ENCODE data around the gene RBM15B. TPM values are rescaled to one million over a fixed set of nuclear protein-coding genes. Genes with fewer than 3 reads are reported as not detected.

The RBM15B gene
- total RNA-seq, 2 experiments from 2014 or later: 34.2 to 37.4 TPM

DNA sequence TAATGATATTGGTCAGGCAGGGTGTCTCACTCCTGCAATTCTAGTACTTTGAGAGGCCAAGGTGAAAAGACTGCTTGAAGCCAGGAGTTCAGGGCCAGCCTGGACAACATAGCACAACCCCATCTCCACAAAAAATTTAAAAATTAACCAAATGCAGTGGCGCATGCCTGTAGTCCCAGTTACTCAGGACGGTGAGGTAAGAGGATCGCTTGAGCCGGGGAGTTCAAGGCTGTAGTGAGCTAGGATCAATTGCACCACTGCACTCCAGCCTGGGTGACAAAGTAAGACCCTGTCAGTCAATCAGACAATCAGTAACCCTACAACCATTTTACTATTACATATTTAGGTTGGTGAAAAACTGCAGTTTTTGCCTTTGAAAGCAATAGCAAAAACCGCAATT lies 43.0 kb downstream of the RBM15B start:
- Histone ChIP-seq H4K20me1 (ENCODE audit: insufficient read depth, low read length) (0 out of 2 replicates have a peak, but pooled peaks cover 3% of the 10 kb centered on the region), H2AFZ (ENCODE audit: low read length) (no peak overlapping the region), H3K79me2 (ENCODE audit: insufficient read depth, low read depth, low read length) (no peaks in the 10 kb centered on the region; the same call in 1 of the 2 replicates), H3K4me3 (ENCODE audit: low read depth, low read length, poor library complexity, severe bottlenecking) (no peak overlapping the region), H3K27ac (ENCODE audit: low read depth, low read length, poor library complexity, severe bottlenecking) (no peak overlapping the region), H3K9me2 (ENCODE audit: insufficient read depth, low read length) (no peaks in the 10 kb centered on the region), H3K4me2 (ENCODE audit: low read length) (no peak overlapping the region), H3K4me1 (ENCODE audit: insufficient read depth, low read length, poor library complexity, severe bottlenecking) (no peaks in the 10 kb centered on the region), H3K9me3 (ENCODE audit: low read length) (no peaks in the 10 kb centered on the region), H3K36me3 (ENCODE audit: insufficient read depth, low read length) (peaks cover 100% of the 10 kb centered on the region)
- intact Hi-C loops (cut with micrococcal nuclease; ENCODE audit: unreplicated experiment): no loop called here
- POLR2A ChIA-PET: interaction anchor here (1.0 kb wide), 1 partner anchor 669 kb away, joined by 3 read pairs; no protein-coding TSS in a partner anchor
- no peak for DNase-seq (ENCODE audit: low spot score)
- TF ChIP-seq, protein P1, sequence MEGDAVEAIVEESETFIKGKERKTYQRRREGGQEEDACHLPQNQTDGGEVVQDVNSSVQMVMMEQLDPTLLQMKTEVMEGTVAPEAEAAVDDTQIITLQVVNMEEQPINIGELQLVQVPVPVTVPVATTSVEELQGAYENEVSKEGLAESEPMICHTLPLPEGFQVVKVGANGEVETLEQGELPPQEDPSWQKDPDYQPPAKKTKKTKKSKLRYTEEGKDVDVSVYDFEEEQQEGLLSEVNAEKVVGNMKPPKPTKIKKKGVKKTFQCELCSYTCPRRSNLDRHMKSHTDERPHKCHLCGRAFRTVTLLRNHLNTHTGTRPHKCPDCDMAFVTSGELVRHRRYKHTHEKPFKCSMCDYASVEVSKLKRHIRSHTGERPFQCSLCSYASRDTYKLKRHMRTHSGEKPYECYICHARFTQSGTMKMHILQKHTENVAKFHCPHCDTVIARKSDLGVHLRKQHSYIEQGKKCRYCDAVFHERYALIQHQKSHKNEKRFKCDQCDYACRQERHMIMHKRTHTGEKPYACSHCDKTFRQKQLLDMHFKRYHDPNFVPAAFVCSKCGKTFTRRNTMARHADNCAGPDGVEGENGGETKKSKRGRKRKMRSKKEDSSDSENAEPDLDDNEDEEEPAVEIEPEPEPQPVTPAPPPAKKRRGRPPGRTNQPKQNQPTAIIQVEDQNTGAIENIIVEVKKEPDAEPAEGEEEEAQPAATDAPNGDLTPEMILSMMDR (conservative IDR thresholded peaks at IDR 0.05; ENCODE audit: low read length): no peak
- TF ChIP-seq EZH2phosphoT487 (IDR thresholded peaks at IDR 0.05; ENCODE audit: borderline replicate concordance, low read depth, low read length): no peak
- CTCF ChIA-PET (ENCODE audit: unreplicated experiment): no interaction called here
- no TSS peak for BruUV-seq (replicated peaks)

- H3K9me3 ChIP-seq (ENCODE audit: low read length): no peaks in the 10 kb centered on the region
- no peaks in the 10 kb centered on the region; the same call in 1 of the 2 replicates for H3K79me2 ChIP-seq (ENCODE audit: insufficient read depth, low read depth, low read length)
- H3K9me2 ChIP-seq (ENCODE audit: insufficient read depth, low read length): no peaks in the 10 kb centered on the region
- no peak overlapping the region for H3K27ac ChIP-seq (ENCODE audit: low read depth, low read length, poor library complexity, severe bottlenecking)
- no peak overlapping the region for H2AFZ ChIP-seq (ENCODE audit: low read length)
- TF ChIP-seq EZH2phosphoT487 (IDR thresholded peaks at IDR 0.05; ENCODE audit: borderline replicate concordance, low read depth, low read length): no peak
- TF ChIP-seq, protein P1 (conservative IDR thresholded peaks at IDR 0.05; ENCODE audit: low read length): peak; percentile 88
- ChIA-PET CTCF (ENCODE audit: unreplicated experiment) (no interaction called here), POLR2A (interaction anchor here (1.0 kb wide), 1 partner anchor 670 kb away, joined by 3 read pairs; no protein-coding TSS in a partner anchor)
- H3K4me2 ChIP-seq (ENCODE audit: low read length): no peak overlapping the region
- intact Hi-C loops (cut with micrococcal nuclease; ENCODE audit: unreplicated experiment): no loop called here
- BruUV-seq (replicated peaks): TSS peak; percentile 26
- peak; percentile 61 for DNase-seq (ENCODE audit: low spot score)
- no peaks in the 10 kb centered on the region for H3K4me1 ChIP-seq (ENCODE audit: insufficient read depth, low read length, poor library complexity, severe bottlenecking)
- 0 out of 2 replicates have a peak, but pooled peaks cover 3% of the 10 kb centered on the region for H4K20me1 ChIP-seq (ENCODE audit: insufficient read depth, low read length)
- peaks cover 100% of the 10 kb centered on the region for H3K36me3 ChIP-seq (ENCODE audit: insufficient read depth, low read length)
- H3K4me3 ChIP-seq (ENCODE audit: low read depth, low read length, poor library complexity, severe bottlenecking): no peak overlapping the region
Observed at GRCh38 chr3:51434746-51435327, 43.8 kb downstream of the RBM15B start.

- no peak overlapping the region for H2AFZ ChIP-seq (ENCODE audit: low read length)
- no peak overlapping the region for H3K27ac ChIP-seq (ENCODE audit: low read depth, low read length, poor library complexity, severe bottlenecking)
- H3K79me2 ChIP-seq (ENCODE audit: insufficient read depth, low read depth, low read length): no peaks in the 10 kb centered on the region; the same call in 1 of the 2 replicates
- no peaks in the 10 kb centered on the region for H3K9me3 ChIP-seq (ENCODE audit: low read length)
- peaks cover 100% of the 10 kb centered on the region for H3K36me3 ChIP-seq (ENCODE audit: insufficient read depth, low read length)
- no peaks in the 10 kb centered on the region for H3K4me1 ChIP-seq (ENCODE audit: insufficient read depth, low read length, poor library complexity, severe bottlenecking)
- H3K9me2 ChIP-seq (ENCODE audit: insufficient read depth, low read length): no peaks in the 10 kb centered on the region
- ChIA-PET POLR2A (interaction anchor here (0.7 kb wide), 2 partner anchors 18 to 1083 kb away, joined by 5 read pairs; no protein-coding TSS in a partner anchor), CTCF (ENCODE audit: unreplicated experiment) (no interaction called here)
- TF ChIP-seq, protein P1 (conservative IDR thresholded peaks at IDR 0.05; ENCODE audit: low read length): no peak
- TF ChIP-seq EZH2phosphoT487 (IDR thresholded peaks at IDR 0.05; ENCODE audit: borderline replicate concordance, low read depth, low read length): no peak
- no peak overlapping the region for H3K4me2 ChIP-seq (ENCODE audit: low read length)
- no peak for DNase-seq (ENCODE audit: low spot score)
- intact Hi-C loops (cut with micrococcal nuclease; ENCODE audit: unreplicated experiment): no loop called here
- no peak overlapping the region for H3K4me3 ChIP-seq (ENCODE audit: low read depth, low read length, poor library complexity, severe bottlenecking)
- no TSS peak for BruUV-seq (replicated peaks)
- 0 out of 2 replicates have a peak, but pooled peaks cover 3% of the 10 kb centered on the region for H4K20me1 ChIP-seq (ENCODE audit: insufficient read depth, low read length)
Observed at GRCh38 chr3:51436998-51437639, 46.0 kb downstream of the RBM15B start.
